RCC 7860 (cell line): Measurements from ENCODE around the gene VAX1.

Experiments used
- DNase-seq: peaks from one replicate; pipeline ENCODE4 v3.0.0-alpha.2; 2015; ENCODE audit warnings: low spot score
- FAIRE-seq: peaks from 2 replicates; lab custom pipeline; 2012; peaks lifted over from hg19 to GRCh38; lab: Jason Lieb, UNC

Gene VAX1

DNA sequence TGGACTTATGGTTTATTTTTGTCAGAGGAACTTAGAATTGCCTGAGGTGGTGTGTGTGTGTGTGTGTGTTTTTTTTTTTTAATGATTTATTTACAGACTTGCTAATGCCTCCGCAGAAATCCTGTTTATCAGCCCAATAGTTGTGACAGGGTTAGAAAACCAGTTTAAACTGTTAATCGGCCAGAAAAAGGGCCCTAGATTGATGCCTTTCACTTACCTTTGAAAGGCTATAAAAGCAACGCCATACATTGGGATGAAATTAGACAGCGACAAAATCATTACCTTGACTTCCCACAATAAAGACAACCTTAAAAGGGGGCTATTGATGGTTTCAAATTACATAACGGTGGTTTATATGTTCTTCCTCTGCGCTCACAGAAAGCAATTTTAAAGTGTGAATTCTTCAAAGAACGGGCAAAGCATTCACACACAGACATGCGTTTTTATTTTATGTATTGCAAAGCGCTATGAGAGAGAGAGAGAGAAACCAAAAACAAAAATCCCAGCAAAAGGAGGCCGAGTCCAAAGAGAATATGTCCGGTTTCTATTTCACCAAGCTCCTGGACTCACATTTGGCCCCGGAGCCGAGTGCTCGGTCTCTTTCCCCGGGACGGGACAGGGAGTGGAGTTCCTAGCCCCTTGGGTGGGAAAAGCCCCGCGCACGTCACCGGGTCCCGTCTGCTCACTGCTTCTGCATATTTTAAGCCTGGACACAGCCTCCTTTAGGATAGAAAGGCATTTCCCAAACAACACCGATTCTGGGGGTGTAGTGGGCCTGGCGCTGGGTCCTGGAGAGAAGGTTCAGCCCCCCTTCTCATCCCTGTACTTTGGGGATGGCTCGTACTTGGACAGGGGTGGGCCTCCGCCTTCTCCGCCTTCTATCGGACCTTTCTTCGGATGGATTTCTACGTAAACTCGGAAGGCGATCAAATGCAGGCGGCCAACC is 26.8 kb upstream of the VAX1 start:
- FAIRE-seq (no peak), DNase-seq (no peak)

DNA sequence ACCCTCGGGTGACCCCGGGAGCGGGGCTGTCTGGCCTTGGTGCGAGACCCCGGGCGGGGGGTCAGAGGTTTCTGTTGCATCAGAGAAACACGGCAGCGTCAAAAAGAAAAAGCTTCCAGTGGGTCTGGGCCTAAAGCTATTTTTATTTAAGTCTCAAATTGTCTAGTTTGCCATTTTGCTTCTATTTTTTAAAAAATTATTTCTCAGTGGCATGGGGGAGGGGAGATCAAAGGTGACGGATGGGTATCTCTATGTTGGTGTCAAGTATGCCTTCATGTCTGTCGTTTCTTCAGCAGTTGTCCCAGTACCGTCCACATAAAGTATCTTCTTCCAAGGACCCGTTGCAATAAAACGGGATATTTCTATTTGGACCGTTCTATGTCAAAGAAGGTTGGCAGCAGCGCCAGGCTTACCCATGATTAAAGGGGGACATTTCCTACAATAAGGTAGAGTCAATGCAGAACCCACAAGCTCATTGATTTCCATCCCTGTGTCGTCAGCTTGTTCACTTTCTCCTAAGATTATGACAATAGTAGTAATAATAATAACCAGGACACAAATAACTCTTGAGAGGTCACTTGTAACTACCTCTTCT is 26.0 kb upstream of the VAX1 start:
- DNase-seq (no peak), FAIRE-seq (no peak)

DNA sequence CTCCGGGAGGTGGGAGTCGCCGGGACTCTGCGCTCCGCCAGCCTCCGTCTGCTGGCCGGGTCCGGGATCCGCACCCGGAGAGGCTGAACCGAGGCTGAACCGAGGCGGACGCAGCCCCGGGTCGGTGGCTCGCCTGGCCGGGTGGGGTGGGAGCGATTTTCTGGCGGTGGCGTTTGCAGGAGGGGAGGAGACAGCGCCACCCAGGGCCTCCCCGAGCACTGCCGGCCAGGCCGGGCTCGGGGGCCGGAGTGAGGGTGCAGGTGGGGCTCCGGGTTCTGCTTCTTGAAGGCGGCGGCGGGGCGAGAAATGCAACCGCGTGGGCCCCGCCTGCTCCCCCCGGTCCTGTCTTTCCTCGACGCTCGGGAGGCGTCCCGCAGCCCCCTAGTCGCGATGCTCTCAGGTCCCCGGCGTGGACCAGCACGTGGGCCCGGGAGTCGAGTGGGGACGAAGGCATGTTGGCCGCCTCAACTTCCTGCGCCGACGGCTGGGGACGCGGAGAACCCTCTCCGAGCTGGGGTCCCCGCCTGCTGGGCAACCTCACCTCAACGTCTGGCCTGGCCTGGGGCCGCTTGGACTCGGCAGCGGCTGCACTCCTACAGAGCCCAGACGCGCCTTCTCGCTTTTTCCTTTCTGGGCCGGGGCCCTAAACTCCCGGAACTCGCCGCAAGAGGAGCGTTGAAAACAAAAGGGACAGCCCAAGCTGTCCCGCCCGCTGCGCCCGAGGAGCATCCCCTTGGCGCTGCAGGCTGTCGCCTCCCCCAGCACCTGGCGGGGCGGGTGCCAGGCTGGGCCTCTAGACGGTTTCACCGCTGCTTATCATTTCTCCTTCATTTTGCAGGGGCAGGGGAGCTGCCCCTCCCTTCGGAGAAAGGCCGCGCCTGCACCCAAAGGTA is 25.2 kb upstream of the VAX1 start:
- FAIRE-seq: no peak

DNA sequence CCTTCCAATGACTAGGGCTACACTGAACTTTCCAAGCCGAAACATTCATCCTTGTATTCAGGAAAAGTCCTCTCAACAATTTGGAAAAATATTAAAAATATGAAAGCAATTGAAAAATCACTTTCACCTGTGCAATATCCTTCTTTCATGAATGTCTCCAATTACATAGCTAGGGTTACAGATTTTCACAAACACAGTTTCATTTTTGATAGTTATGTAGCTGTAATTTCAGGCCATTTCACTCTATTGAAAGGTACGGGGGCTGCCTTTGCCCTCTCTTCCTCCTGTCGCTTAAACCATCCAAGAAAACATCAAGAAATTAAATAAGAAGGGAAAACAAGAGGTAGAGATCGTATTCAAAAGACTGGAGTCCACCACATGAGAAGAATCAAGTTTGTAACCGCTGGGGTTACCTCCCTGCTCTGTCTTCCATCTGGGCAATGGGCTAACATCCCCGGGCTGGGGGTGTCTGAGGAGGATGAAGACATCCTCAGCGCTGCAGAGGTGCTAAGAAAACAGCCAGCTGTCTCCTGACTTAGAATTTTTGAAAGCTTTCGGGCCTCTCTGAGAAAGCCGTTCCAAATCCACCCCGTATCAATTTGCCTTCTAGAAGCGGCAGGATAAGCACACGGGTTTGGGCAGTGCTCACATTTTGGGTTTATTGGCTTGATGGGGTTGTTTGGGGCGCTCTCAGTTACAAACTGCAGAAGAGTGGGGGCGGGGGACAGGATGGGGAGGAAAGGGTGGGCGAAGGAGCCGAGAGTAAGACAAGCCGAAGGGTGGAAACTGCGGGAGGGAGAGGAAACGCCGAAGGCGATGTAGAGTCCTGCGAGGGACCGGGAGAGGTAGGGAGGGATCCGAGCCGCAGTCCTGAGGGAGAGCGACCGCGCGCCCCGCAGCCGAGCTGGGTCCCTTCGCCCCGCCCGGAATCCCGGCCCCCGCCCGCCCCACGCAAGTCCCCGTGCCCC is 24.3 kb upstream of the VAX1 start:
- FAIRE-seq (no peak), DNase-seq (no peak)

More for the DNA sequence above, 25.2 kb upstream of the VAX1 start:
- no peak for DNase-seq

DNA sequence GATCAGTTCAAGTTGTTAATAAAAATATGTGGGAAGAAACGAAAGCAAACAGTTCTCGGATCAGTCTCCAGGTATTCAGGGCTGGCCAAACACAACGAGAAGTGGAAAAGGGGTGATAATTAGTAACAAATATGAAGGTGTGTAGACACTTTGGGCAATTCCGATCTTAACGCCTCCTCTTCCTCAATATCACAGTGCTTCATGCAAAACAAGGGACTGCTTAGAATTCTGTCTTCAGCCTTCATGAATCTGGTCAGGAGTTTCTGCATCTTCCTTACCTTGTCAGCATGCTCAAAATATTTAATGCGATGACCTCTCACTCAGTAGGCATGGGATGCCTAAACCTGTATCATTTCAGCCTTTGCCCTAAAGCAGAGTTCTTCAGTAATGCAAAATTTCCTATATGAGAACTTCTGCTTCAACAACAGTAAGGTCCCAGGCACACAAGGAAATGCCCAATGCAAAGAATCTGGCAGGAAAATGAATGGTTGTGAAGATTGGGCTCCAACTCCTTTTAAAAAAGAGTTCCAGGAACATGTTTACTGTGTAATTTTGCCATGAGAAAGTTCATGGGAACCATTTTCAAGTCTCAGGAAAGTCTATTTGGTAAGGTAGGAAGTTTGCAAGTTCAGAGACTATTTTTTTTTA is 23.4 kb upstream of the VAX1 start:
- DNase-seq (no peak), FAIRE-seq (no peak)

DNA sequence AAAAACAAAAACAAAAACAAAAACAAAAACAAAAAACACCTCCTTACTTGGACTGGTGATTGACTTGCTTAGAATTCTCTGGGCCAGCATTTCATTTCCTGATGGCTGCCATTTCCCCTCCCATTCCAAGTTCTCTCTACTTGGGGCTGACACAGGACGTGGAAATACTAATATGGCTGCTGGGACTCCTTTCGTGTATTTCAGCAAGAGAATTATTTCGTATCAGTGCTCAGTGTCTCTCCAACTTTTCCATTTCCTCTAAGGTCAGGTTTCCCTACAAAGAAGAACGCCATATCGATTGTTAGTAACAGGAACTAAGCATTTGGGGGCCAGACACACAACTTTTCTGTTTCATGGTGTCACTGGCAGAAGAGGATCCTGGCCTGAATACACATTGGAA is 22.5 kb upstream of the VAX1 start:
- no peak for DNase-seq
- FAIRE-seq: no peak

DNA sequence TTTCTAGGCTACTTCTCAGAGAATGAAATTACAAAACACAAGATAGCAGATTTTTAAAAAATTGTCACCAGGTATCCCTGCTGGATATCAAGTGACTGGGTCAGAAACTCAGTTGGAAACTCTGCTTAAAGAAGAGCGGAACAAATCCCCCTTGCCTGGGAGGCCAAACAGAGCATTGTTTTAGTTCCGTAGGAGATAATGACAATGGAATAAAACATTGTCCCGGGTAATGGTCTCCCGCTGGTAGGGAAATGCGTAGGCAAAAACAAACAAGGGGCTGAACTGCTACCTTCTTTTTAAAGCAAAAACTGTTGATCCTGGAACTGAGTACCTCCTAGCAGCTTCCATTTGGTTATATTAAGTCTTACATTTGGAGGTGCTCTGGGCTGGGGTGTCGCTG is 21.3 kb upstream of the VAX1 start:
- no peak for FAIRE-seq

DNA sequence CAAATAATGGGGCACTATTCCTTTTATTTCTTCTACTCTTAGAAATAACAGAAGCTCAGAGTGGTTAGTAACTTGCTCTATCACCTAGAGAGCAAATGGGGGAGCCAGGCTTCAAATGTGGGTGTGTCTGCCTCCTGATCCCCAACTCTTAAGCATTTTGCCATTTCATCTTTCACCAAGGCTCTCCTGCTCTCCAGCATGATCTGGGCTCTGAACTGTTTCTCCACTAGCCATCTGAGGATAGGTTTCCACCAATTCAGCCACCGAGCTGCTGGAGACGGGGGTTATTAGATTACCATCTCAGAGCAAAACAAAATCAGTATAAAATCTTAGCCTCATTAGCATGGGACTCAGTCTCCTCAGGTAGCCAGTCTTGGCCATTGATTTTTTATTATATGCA is 20.2 kb upstream of the VAX1 start:
- no peak for DNase-seq
- FAIRE-seq: no peak

More for the DNA sequence above, 21.3 kb upstream of the VAX1 start:
- no peak for DNase-seq

DNA sequence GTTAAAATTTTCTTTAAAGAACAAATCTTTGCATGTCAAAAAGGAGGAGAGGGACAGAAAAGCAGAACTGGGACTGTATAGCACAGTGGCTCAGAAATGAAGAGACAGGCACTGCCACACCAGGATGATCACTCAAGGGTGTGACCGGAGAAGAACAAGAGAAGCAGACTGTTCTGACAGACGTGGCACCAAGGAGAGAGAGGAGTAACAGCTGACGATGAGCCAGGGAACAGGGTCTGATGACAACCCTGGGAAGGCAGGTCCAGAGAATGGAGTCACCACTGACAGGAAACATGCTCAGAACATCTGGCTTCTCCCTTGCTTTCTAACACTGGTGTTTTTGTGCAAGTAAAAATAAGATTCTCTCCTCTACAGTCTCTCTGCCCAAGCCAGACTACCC is 14.6 kb upstream of the VAX1 start:
- no peak for FAIRE-seq

DNA sequence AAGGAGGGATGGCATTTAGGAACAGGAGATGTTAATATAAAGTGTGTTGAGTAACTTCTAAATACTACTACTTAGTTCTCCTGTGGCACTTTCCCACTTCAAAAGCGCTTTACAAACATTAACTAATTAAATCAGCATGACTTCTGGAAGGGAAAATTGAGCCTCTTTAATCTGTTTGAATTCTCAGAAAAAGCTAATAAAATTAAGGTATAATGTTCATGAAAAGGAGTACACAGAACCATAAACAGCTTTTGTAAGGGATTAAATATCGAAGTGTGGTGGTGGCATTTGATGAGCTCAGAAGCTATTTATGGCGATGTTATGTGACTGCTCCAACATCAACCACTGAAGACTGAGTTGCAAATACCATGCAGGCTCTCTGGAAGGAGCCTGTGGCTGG is 10.2 kb upstream of the VAX1 start:
- no peak for FAIRE-seq
- DNase-seq: no peak

More for the DNA sequence above, 14.6 kb upstream of the VAX1 start:
- no peak for DNase-seq

DNA sequence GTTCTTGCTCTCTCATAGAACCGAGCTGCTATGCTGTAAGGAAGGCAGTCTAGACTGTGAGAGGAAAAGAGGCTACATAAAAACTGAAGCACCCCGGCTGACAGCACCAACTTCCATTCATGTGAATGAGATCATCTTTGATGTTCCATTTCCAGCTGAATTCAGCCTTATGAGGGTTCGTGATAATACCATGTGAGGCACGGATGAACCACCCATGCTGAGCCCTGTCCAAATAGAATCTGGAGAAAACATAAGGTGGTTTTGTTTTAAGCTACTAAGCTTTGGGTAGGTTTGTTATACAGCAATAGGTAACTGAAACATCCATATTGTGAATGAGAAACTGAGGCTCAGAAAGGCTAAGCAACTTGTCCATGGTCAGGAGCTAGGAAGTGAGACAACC is 6.9 kb upstream of the VAX1 start:
- DNase-seq (no peak), FAIRE-seq (no peak)

DNA sequence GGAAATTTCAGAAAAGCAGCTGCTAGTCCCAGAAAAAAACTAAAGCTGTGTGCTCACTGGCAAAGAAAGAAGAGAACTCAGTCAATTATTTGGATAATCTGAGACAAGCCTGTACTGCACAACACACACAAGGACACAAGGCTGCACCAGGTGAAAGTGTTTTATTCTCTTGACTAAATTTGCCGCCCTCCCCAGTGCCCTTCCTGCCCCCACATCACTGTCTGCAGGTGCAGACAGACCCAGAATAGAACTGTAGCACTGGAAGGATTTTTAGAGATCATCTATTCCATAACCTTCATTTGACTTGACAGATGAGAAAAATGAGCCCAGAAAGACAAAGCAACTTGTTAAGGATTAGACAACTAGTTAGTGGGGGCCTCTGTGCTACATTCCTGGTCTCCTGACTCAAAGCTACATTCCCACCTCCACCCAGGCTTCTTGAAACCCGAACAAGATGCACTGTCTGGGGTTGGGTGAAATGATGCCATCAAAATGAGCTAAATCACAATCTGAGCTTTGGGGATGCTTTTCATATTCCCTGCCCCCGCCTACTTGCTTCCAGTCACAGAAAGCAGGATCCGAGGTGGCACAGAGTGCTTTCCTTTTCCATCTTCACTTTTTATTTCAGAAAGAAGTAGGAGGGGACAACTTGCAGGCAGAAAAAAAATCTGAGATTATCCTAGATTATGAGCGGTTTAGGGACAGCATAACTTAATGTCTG is 5.2 kb upstream of the VAX1 start:
- DNase-seq: no peak

DNA sequence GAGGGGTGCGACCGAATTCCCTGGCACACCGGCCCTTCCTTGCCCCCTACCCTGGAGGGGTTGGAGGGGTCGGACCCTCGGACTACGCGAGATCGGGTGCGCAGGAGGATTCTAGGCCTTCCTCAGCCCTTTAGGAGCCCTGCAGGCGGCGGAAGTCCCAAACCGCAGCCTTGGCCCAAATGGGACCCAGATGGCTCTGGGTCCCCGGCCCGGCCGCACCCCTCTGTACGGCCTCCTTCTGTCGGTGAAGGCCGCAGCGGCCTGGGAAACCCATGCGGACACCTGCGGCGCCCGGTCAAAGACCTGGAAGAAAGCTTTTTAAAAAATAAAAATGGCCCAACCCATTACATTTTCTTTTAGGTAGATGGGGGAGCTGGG is 2.4 kb upstream of the VAX1 start:
- FAIRE-seq (no peak), DNase-seq (no peak)

More for the DNA sequence above, 5.2 kb upstream of the VAX1 start:
- no peak for FAIRE-seq

DNA sequence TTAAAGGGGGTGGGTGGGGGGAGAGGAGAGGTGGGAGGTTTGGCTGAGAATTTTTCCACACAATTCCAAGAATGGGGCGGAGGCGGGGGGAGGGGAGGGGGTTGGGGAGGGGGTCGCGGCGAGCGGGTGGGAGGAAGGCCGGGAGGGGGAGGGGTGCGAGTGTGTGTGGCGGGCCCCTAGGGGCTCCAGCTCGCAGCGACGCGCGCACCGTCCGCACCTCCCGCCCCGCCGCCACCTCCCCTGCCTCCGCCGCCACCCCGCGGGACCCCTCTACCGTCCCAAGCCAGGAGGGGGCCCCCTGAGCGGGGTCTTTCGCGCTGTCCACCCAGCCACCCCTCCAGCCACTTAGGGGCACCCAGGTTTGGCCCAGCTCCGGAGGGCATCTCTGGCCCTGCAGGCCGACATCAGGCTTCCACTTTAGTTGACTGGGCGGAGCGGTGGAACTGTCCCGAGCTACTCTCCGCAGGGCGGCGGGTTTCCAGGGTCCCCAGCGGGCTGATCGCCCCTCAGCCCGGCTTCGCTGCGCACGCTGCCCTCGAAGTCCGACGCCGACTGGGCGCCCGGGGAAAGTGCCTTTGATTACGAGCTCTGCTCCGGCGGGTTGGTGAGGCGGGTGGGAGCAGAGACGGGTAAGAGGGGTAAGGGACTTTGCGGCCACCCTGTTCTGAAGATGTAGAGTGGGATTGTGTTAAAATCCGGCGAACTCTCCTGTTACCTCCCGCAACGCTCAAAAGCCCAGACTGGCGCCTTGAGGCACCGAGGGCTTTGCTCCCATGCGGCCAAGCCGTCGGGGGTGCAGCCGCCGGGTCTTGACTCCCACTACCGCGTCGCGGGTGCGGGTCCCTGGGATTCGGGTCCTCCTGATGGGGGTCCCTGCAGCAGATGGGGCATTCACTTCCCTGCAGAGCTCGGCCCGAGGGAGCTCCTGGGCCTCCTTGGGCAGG is 1.8 kb upstream of the VAX1 start:
- FAIRE-seq (no peak), DNase-seq (no peak)

DNA sequence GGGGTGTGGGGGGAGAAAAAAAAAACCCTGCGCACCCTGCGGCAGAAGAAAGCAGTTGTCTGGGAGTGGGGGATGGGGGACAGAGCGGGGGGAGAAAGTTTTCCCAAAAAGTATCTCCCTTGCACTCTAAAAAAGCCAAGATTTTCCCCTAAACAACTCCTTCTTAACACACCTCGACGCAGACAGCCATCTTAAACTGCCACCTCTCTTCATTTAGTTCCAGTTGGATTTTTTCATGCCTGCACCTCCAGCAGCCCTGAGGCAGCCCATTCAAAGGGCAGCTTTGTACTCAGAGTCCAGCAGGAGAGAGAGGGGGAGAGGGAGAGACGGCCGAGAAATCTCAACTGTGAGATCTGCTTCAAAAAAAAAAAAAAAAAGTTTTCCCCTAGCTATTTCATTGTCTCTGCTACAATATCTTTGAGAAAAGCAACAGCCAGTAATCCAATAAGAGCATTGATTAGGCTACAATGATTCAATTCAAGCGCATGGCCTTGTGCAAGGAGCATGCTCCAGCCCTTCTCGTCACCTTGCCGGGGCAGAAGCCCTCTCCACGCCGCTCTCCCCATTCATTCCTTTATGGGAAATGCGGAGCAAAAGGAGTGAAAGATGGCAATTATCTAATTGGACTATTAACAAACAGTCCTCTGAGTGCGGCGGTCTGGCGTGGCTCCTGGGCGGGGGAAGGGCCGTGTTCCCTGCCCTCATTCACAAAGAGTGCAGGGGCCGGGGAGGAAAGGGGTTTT is 939 bp upstream of the VAX1 start:
- no peak for FAIRE-seq
- DNase-seq: no peak

DNA sequence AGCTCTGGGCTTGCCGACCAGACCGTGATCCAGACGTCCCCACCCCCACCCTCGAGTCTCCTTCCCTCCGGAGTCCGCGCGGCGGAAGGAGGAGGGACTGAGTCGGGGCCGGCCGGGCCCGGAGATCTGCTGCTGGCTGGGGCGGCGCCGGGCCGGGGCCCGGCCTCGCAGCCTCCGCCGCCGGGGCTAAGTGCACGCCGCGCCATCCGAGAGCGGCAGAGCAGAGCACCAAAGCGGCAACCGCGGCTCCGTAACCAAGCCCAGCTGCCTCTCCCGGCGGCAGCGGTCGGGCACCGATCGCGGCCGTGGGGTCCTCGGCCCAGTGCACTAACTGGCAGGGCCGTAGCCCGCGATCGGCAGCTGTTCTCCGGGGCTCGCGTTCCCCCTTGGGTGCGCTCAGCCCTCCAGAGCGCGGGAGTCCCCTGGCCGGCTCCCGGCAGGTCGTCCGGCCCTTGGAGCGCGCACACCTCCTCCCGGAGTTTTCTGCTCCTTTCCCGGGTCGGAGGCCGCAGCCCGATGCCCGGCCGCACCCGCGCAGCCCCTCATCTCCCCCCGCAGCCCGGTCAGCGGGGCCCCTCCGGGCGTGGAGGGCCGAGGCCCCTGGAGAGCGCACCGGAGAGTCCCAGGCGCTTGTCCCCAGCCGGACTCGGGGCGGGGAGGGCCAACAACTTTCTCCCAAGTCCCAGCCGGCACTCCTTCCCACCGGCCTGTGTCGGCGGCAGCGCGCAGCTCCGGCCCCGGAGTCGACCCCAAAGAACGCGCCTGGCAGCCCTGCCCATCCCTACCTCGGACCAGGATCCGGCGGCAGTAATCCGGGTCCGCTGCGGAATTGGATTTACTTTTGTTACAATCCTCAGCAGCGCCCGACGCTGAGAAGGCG is 799 bp downstream of the VAX1 start:
- FAIRE-seq (no peak), DNase-seq (no peak)
